ENCODE measurements around the gene PGS1. TPM values are rescaled to one million over a fixed set of nuclear protein-coding genes. Genes with fewer than 3 reads are reported as not detected.

PGS1 gene
- total RNA-seq, 1 donor from 2014 or later, result 25.7 TPM

DNA sequence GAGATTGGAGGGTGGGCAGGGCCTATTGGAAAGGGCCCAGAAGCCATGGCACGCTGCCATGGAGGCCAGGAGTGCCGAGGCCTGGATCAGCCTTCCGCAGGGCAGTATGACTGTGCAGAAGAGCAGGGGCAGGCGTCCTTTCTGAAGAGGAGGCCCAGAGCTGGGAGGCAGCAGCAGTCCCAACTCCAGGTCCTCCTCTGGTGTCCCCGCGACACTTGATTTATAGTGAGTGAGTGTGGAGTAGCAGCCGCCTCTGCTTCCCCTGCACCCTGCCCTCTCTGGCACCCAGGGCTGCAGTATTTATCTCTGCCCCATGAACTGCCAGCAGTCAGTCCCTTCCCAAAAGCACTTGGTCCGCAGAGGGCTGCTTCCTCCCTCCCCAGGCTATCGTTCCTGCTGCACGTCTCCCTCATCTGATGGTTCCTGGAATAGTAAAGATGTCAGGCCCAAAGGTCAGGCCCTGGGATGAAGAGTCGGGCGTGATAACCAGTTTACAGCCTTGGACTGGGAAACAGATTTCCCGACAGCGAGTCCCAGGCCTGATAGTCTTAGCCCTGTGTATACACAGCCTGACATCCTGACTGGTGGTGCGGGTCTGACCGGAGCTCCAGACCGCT, 32.9 kb downstream of the PGS1 start:
- no peak for DNase-seq

GRCh38 chr17:78412403-78412802, 34.0 kb downstream of the PGS1 start:
- no peak for DNase-seq

GRCh38 chr17:78414178-78415162, 36.0 kb downstream of the PGS1 start:
- DNase-seq, result no peak

GRCh38 chr17:78415821-78416711, 37.6 kb downstream of the PGS1 start:
- DNase-seq, result no peak

DNA sequence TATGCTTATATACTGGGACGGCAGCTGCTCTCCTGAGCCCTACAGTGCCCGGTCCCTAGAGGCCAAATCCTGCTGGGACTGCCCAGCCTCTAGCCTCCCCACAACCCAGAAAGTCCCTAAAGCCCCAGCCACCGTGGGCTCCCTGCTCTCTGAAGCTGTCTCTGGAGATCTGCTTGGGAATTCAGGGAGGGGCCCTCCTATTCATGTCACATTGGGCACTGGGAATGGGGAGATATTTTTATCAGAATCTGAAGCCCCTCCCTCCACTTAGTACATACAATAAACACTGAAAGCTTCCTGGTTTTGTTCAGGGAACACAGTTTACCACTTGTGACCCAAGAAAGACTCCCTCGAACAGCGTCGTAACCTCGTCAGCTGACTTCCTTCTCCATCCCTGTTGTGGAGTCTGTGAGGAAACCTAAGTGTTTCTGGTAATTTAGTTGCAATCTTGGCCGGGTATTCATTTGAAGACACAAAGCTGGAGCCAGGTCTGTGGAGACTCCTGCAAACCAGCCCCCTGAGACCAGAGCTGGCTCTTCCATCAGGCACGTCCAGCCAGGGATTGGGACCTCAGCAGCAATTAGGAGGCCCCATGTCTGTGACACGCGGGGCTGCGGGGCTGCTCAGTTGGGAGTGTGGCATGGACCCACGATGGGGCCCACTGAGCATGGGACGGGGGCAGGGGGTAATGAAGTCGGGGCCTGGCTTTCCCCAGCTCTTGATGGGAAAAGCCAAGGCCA, 38.5 kb downstream of the PGS1 start:
- no peak for DNase-seq

DNA sequence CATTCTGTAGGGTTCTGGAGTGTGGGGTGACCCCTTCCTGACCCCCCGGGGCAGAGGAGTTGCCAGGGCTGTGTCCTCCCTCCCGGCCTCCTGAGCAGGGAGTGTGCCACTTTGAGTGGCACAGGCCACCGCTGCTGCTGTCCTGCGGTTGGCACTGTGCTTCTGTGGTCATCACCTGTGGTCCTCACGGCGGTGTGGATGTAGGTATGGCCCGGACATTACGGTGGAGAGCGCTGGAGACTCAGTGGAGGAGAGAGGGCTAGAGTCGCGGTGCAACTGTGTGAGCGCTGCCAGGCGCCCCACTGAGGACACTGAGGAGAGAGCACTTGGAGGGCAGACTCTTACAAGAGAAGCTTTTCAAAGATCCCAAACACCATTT, 39.1 kb downstream of the PGS1 start:
- no peak for DNase-seq

DNA sequence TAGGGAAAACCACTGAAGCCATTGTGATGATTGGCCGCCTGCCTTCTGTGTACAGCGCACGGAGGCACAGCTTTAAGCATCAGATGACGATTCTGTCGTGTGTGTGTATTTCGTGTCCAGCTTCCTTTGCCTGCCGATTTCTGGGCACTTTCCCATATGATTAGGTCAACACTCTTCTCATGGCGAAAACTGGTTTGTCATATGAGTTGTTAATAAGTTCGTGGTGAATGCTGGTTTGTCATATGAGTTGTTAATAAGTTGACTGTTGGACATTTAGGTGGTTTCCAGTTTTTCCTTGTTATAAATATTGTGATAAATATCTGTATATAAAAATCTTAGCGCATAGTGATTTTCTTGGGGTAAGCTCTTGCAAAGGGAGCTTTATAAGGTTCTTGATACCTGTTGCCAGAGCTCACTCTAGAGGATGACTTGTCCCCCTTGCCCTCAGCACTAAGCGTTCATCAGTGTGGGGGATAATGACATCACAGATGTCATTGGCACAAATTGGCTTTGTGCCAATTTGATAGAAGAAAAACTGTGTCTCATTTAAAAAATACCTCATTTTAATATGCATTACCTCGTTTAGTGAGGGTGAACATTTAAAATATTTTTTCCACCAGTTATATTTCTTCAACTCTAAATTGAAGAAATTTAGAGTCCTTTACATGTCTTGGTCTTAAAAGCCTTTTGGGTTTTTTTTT, 40.0 kb downstream of the PGS1 start:
- no peak for DNase-seq

DNA sequence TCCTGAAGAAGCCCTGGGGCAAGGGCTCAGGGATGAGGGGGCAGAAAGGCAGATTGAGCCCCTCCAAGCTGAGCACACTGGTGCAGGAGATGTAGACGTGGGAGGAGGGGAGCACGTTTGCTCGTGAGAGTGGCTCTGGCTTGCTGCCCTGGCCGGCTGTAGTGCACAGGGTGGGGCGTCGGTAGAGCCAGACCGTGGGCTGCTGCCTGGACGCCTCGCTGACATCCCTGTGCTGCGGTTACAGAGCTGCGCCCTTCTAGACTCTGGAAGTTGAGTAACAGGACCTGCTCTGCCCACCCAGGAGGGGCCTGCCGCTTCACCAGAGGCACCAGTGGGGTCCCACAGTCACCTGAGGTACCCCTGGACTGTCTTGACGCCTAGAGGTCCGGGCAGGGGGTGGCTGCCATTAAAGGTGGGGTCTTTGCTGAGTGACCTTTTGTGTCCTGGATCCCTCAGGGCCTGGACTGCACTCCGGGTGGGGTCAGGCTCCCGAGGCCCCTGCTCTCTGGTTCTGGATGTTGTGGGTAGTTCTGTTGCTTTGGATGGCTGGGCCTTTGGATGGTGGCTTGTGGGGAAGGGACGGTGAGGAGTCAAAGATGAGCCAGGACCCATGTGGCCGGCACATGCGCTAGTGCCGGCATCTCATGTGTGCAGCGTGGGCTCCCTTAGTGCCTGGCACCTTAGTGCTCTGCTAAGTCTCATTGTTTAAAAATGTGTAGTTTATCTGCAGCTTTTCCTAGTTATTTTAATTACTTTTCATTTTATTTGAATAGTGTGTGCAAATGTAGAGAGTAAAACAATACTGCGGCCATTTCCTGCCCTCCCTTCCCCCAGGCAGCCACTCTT, 41.7 kb downstream of the PGS1 start:
- DNase-seq, result no peak

DNA sequence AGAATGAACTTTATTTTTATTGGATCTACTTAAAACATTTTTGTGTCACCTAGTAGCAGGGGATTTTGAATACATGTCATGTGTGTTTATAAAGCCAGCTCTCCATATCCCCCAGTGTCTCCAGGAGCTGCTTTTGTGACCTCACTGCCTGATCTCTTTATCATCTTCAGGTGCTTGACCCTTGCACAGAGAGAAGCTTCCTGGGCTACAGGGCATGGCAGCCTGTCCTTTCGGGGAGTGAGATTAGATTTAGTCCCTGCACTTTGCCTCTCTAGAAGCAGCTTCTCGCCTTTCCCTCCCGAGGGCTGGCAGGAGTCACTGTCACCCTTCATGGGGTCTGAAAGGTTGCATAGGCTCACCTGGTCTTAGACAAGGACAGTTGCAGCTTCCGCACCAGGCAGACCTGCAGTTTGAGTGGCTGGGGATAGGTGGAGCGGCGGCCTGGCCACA, 42.7 kb downstream of the PGS1 start:
- DNase-seq, result no peak

- peak; percentile 31 for DNase-seq
Measured at GRCh38 chr17:78421534-78422266, 43.3 kb downstream of the PGS1 start.

DNA sequence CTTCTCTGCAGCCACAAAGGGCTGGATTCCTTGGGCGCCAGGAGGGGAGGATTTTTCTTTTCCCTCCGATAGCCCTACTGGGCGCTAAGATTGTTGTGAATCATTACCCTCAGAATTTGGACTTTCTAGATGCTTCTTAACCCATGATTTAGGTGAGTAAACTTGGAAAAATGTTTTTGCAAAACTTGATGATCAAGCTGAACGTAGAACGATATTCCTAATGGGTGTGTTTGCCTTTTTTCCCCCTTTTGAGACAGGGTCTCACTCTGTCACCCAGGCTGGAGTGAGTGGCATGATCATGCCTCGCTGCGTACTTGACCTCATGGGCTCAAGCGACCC, 43.8 kb downstream of the PGS1 start:
- no peak for DNase-seq

DNA sequence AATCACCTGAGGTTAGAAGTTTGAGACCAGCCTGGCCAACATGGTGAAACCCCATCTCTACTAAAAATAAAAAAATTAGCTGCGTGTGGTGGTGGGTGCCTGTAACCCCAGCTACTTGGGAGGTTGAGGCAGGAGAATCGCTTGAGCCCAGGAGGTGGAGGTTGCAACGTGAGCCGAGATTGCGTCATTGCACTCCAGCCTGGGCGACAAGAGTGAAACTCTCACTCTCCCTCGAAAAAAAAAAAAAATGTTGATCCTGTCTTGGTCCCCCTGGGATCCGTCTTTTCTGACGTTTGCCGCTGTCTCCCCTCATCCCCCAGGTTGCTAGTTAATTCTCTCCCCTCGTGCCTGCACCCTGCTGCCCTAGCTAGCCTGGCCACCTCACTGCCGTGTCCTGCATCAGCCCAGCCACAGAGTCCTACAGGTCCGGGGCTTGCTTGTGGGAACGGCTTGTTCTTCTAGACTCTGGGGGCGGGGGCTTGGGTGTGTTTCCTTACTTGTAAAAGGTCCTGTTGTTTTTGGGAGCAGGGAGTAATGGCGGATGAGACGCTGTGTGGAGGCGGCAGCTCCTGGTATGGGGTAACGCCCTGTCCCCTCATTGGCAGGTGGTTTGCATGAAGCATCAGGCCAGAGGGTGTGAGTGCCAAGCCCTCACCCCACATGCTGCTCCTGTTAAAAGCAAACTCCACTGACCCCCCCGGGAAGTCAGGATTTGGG, 44.6 kb downstream of the PGS1 start:
- DNase-seq, result no peak

- no peak for DNase-seq
Measured at GRCh38 chr17:78423961-78424675, 45.7 kb downstream of the PGS1 start.

DNA sequence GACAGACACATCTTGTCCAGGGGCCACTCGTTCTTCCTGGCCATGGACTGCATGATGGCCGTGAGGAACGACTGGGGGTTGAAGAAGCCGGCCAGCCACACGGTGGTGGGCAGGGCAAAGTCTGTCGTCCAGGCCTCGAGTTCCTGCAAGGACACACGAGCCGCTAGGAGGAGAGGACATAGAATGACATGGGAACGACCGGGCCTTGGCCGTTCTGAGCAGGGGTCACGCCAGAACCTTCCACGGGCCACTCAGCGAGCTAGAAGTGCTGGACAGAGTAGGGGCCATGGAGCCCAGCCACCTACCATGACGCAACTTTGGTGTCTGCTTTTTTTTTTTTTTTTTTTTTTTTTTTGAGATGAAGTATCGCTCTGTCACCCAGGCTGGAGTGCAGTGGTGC, 47.0 kb downstream of the PGS1 start:
- DNase-seq, result no peak

- no peak for DNase-seq
Measured at GRCh38 chr17:78426293-78426879, 47.9 kb downstream of the PGS1 start.

GRCh38 chr17:78427140-78427539, 48.7 kb downstream of the PGS1 start:
- DNase-seq, result no peak

- DNase-seq, result no peak
Measured at GRCh38 chr17:78428025-78428575, 49.7 kb downstream of the PGS1 start.
